GM23338 (cell line): Measurements from ENCODE around the gene CASQ1. TPM values are rescaled to one million over a fixed set of nuclear protein-coding genes. Genes with fewer than 3 reads are reported as not detected.

Experiments
- ATAC-seq: fragments of 200-7000 bp; cut with Tn5 transposase; 3 replicates; pipeline ENCODE4 v1.9.1; 2020
- DNase-seq: peaks from one replicate; pipeline ENCODE4 v3.0.0-alpha.2; 2015; ENCODE audit warnings: low spot score
- H2AFZ ChIP-seq: fragments of 200-600 bp; sonication (generic); 2 replicates; pipeline ENCODE4 v1.8.0; 2016; ENCODE audit warnings: antibody characterized with exemption, mild to moderate bottlenecking, moderate library complexity
- H3F3A ChIP-seq: fragments of 200-600 bp; sonication (generic); replicated peaks from 2 replicates; pipeline ENCODE4 v1.8.0; 2017; ENCODE audit warnings: antibody characterized with exemption, mixed run types, low read depth
- H3K27ac ChIP-seq: fragments of 200-600 bp; sonication (generic); 2 replicates; pipeline ENCODE4 v1.6.1; 2016; ENCODE audit warnings: low read depth
- H3K27me3 ChIP-seq: fragments of 200-600 bp; sonication (generic); 2 replicates; pipeline ENCODE4 v1.8.0; 2016; ENCODE audit warnings: mild to moderate bottlenecking, mixed run types, moderate library complexity; ENCODE audit not compliant: insufficient read depth
- H3K36me3 ChIP-seq: fragments of 200-600 bp; sonication (generic); 2 replicates; pipeline ENCODE4 v1.8.0; 2016; ENCODE audit warnings: mild to moderate bottlenecking; ENCODE audit not compliant: insufficient read depth
- H3K4me1 ChIP-seq: fragments of 200-600 bp; sonication (generic); 2 replicates; pipeline ENCODE4 v1.8.0; 2016; ENCODE audit warnings: mild to moderate bottlenecking, moderate library complexity; ENCODE audit not compliant: insufficient read depth
- H3K4me2 ChIP-seq: fragments of 200-600 bp; sonication (generic); 2 replicates; pipeline ENCODE4 v1.7.1; 2017; ENCODE audit warnings: mixed run types
- H3K4me3 ChIP-seq: fragments of 200-600 bp; sonication (generic); 2 replicates; pipeline ENCODE4 v1.6.1; 2016; ENCODE audit warnings: mixed run types
- H3K79me2 ChIP-seq: fragments of 200-600 bp; sonication (generic); replicated peaks from 2 replicates; pipeline ENCODE4 v1.8.0; 2017; ENCODE audit warnings: mild to moderate bottlenecking; ENCODE audit not compliant: insufficient read depth
- H3K9me2 ChIP-seq: fragments of 200-600 bp; sonication (generic); 2 replicates; pipeline ENCODE4 v1.8.0; 2017; ENCODE audit not compliant: insufficient read depth
- H4K20me1 ChIP-seq: fragments of 200-600 bp; sonication (generic); replicated peaks from 2 replicates; pipeline ENCODE4 v1.8.0; 2017; ENCODE audit warnings: mild to moderate bottlenecking; ENCODE audit not compliant: insufficient read depth
- H3K27ac Mint-ChIP-seq: 2 replicates; pipeline ENCODE4 v1.8.0; 2020; ENCODE audit warnings: inconsistent platforms, mild to moderate bottlenecking, moderate library complexity, mixed read lengths
- H3K27me3 Mint-ChIP-seq: 3 replicates; pipeline ENCODE4 v1.8.0; 2022; ENCODE audit warnings: low read depth, mild to moderate bottlenecking, moderate library complexity, mixed read lengths, inconsistent platforms; ENCODE audit not compliant: insufficient read depth, poor library complexity
- H3K36me3 Mint-ChIP-seq: 3 replicates; pipeline ENCODE4 v1.8.0; 2021; ENCODE audit warnings: low read depth, mild to moderate bottlenecking, inconsistent platforms, moderate library complexity, mixed read lengths
- H3K4me1 Mint-ChIP-seq: 3 replicates; pipeline ENCODE4 v1.8.0; 2020; ENCODE audit warnings: mild to moderate bottlenecking, inconsistent platforms, mixed read lengths
- H3K4me3 Mint-ChIP-seq: 3 replicates; pipeline ENCODE4 v1.8.0; 2021; ENCODE audit warnings: moderate library complexity, mild to moderate bottlenecking, inconsistent platforms, mixed read lengths
- H3K9me3 Mint-ChIP-seq: 3 replicates; pipeline ENCODE4 v1.8.0; 2020; ENCODE audit warnings: moderate library complexity, mild to moderate bottlenecking, inconsistent platforms, mixed read lengths
- CREB1 ChIP-seq: fragments of 250-450 bp; sonication (Bioruptor Pico); IDR thresholded peaks from 2 replicates; pipeline ENCODE4 v1.5.0; 2020; ENCODE audit warnings: low read depth, mild to moderate bottlenecking, moderate library complexity
- CTCF ChIP-seq, 2 experiments: fragments of 200-600 bp in 1 of 2; sonication (generic) in 1 of 2; conservative IDR thresholded peaks; 2 replicates each; pipeline versions ENCODE4 v1.5.1 to v1.6.1; 2016 to 2017; ENCODE audit warnings: antibody characterized with exemption in 2 of 2, low read depth in 2 of 2, mild to moderate bottlenecking in 2 of 2, moderate library complexity in 1 of 2
- NANOG ChIP-seq: IDR thresholded peaks from 2 replicates; pipeline ENCODE4 v1.6.1; 2016; ENCODE audit warnings: antibody characterized with exemption, borderline replicate concordance
- STAT1 ChIP-seq: IDR thresholded peaks from one replicate; pipeline ENCODE4 v1.6.1; 2016; ENCODE audit warnings: antibody characterized with exemption; ENCODE audit not compliant: unreplicated experiment
- ZNF331 ChIP-seq: fragments of 250-450 bp; sonication (Bioruptor Pico); IDR thresholded peaks from 2 replicates; pipeline ENCODE4 v1.5.0; 2020; ENCODE audit warnings: low read depth, mild to moderate bottlenecking, moderate library complexity
- ZNF462 ChIP-seq: fragments of 250-450 bp; sonication (Bioruptor Pico); IDR thresholded peaks from 2 replicates; pipeline ENCODE4 v1.5.0; 2020; ENCODE audit warnings: mild to moderate bottlenecking, moderate library complexity
- polyA plus RNA-seq: library from polyadenylated mRNA; unstranded; fragments of >200 nt; fragmentation: Nextera tagmentation; extraction: Ambion mirVana; gene quantifications from 2 replicates; pipeline ENCODE4 v1.2.1, GENCODE V29; 2016
- total RNA-seq: library from RNA; depleted of rRNA; stranded (reverse); fragments of >200 nt; shearing (Covaris generic); gene quantifications from 2 replicates; pipeline ENCODE4 v1.2.3, GENCODE V29; 2014
- TF ChIP-seq, protein P1 (sequence below): IDR thresholded peaks from 2 replicates; pipeline ENCODE4 v1.6.1; 2016; ENCODE audit warnings: antibody characterized with exemption

Gene CASQ1
- total and polyA plus RNA-seq, 2 experiments from 2014 or later, result 1.1 to 2.8 TPM

- ATAC-seq (no peak), DNase-seq (no peak)
- H3K36me3 ChIP-seq, result peaks cover 9% of the 10 kb centered on the region
- Mint-ChIP-seq H3K4me1 (peaks cover 11% of the 10 kb centered on the region; the same call in 2 of the 3 replicates), H3K36me3 (peaks cover 18% of the 10 kb centered on the region), H3K4me3 (no peak overlapping the region), H3K27ac (no peak overlapping the region), H3K9me3 (no peaks in the 10 kb centered on the region), H3K27me3 (peaks cover 2% of the 10 kb centered on the region)
- no peaks in the 10 kb centered on the region for H3K27me3 ChIP-seq
- H4K20me1 ChIP-seq, result peaks cover 37% of the 10 kb centered on the region
- no peak overlapping the region for H3K27ac ChIP-seq
- H2AFZ ChIP-seq, result no peak overlapping the region
- peaks cover 5% of the 10 kb centered on the region; the same call in 1 of the 2 replicates for H3K4me1 ChIP-seq
- peaks cover 97% of the 10 kb centered on the region for H3K79me2 ChIP-seq
- no peak overlapping the region for H3K4me3 ChIP-seq
- no peaks in the 10 kb centered on the region for H3K9me2 ChIP-seq
- TF ChIP-seq CTCF (conservative IDR thresholded peaks at IDR 0.05; ENCODE audit: low read depth in 2 of 2) (no peak), NANOG (no peak), ZNF331 (CRISPR knock-in tag) (no peak), STAT1 (no peak), ZNF462 (CRISPR knock-in tag) (no peak), CREB1 (CRISPR knock-in tag) (no peak)
- TF ChIP-seq, protein P1, sequence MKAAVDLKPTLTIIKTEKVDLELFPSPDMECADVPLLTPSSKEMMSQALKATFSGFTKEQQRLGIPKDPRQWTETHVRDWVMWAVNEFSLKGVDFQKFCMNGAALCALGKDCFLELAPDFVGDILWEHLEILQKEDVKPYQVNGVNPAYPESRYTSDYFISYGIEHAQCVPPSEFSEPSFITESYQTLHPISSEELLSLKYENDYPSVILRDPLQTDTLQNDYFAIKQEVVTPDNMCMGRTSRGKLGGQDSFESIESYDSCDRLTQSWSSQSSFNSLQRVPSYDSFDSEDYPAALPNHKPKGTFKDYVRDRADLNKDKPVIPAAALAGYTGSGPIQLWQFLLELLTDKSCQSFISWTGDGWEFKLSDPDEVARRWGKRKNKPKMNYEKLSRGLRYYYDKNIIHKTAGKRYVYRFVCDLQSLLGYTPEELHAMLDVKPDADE, result no peak
- no peaks in the 10 kb centered on the region for H3F3A ChIP-seq
- H3K4me2 ChIP-seq, result no peak overlapping the region
Observed at GRCh38 chr1:160247053-160247452, 56.7 kb downstream of the CASQ1 start.
